Body of pancreas (tissue), 4 donors: Measurements from ENCODE around the gene MBD3. TPM values are rescaled to one million over a fixed set of nuclear protein-coding genes. Genes with fewer than 3 reads are reported as not detected.

Experiments used
- ATAC-seq: fragments of 150-250 bp; one replicate; pipeline ENCODE4 v1.9.1; 2016
- DNase-seq, 4 donors: peaks; one replicate each; pipeline ENCODE4 v3.0.0-alpha.2; 2019
- H3K27ac ChIP-seq, 4 donors: fragments of 200-600 bp; sonication (generic); 1 replicate in 3 of 4; 2 replicates in 1 of 4; pipeline versions ENCODE4 v1.5.1 to v1.6.1; 2016 to 2019; ENCODE audit warnings: mild to moderate bottlenecking in 1 of 4, mixed read lengths in 1 of 4, moderate library complexity in 1 of 4
- H3K27me3 ChIP-seq, 2 donors: fragments of 200-600 bp; sonication (generic); one replicate each; pipeline ENCODE4 v1.6.0; 2016; ENCODE audit warnings: mild to moderate bottlenecking in 1 of 2
- H3K36me3 ChIP-seq, 2 donors: fragments of 200-600 bp; sonication (generic); replicated peaks in 1 of 2; 2 replicates each; pipeline ENCODE4 v1.5.1; 2016; ENCODE audit warnings: low read depth in 2 of 2; ENCODE audit not compliant: insufficient read depth in 1 of 2
- H3K4me1 ChIP-seq: fragments of 200-600 bp; sonication (generic); one replicate; pipeline ENCODE4 v1.6.0; 2016
- H3K4me3 ChIP-seq, 2 donors: fragments of 200-600 bp; sonication (generic); 1 replicate in 1 of 2; 2 replicates in 1 of 2; pipeline ENCODE4 v1.5.1; 2016 to 2019
- H3K9me3 ChIP-seq, 3 donors: fragments of 200-600 bp; sonication (generic); 1 replicate in 2 of 3; 2 replicates in 1 of 3; pipeline ENCODE4 v1.5.1; 2016
- CTCF ChIP-seq, 7 experiments: fragments of 450-650 bp in 4 of 7; fragments of 200-600 bp in 3 of 7; sonication (generic) in 3 of 7; IDR thresholded peaks; one replicate each; pipeline ENCODE4 v1.5.1; 2016 to 2019; ENCODE audit warnings: antibody characterized with exemption in 7 of 7
- POLR2A ChIP-seq, 3 donors: fragments of 450-650 bp; IDR thresholded peaks; one replicate each; pipeline ENCODE4 v1.6.1; 2016; ENCODE audit warnings: antibody characterized with exemption in 3 of 3, mild to moderate bottlenecking in 2 of 3
- WGBS, 2 donors: methylation state at CpG; one replicate each; pipeline ENCODE4 v1.1.5; 2017; 5-methylcytosine and 5-hydroxymethylcytosine counted together
- intact Hi-C: fragments of 100-400 bp; cut with DNase I; formaldehyde crosslinking; loops from one replicate; pipeline ENCODE4 v1.15.1; 2023
- total RNA-seq, 2 donors: library from RNA; depleted of rRNA; stranded (reverse); fragments of >200 nt; gene quantifications; one replicate each; pipeline ENCODE4 v1.1.0, GENCODE V29; 2016

Gene MBD3
- total RNA-seq, 2 donors from 2014 or later = 37.4 to 91.6 TPM

- ATAC-seq (no peak), DNase-seq (no peak)
- Histone ChIP-seq H3K36me3 (peaks cover 7 to 20% of the 10 kb centered on the region in 2 donors), H3K27me3 (no peaks in the 10 kb centered on the region), H3K27ac (no peak overlapping the region), H3K4me1 (no peaks in the 10 kb centered on the region), H3K9me3 (no peaks in the 10 kb centered on the region), H3K4me3 (no peak overlapping the region)
- 91 to 96% methylated on average over 8 of the region's 8 CpGs for WGBS, 2 donors
- TF ChIP-seq CTCF (IDR thresholded peaks at IDR 0.05) (no peak), POLR2A (IDR thresholded peaks at IDR 0.05) (no peak)
- intact Hi-C loops = no loop called here
Measured at GRCh38 chr19:1616396-1616795, 23.7 kb upstream of the MBD3 start.

- no peak for DNase-seq
- intact Hi-C loops = no loop called here
- ATAC-seq = no peak
- no peaks in the 10 kb centered on the region for H3K4me1 ChIP-seq
- peaks cover 7 to 21% of the 10 kb centered on the region in 2 donors for H3K36me3 ChIP-seq
- no peaks in the 10 kb centered on the region for H3K9me3 ChIP-seq
- 94 to 95% methylated on average over 38 of the region's 41 CpGs for WGBS, 2 donors
- TF ChIP-seq CTCF (IDR thresholded peaks at IDR 0.05) = no peak
- TF ChIP-seq POLR2A (IDR thresholded peaks at IDR 0.05) = no peak
- H3K27me3 ChIP-seq = no peaks in the 10 kb centered on the region
- no peak overlapping the region for H3K27ac ChIP-seq
- no peak overlapping the region for H3K4me3 ChIP-seq
Measured at GRCh38 chr19:1615156-1615765, 22.6 kb upstream of the MBD3 start.

- 90 to 95% methylated on average over 17 to 28 of the region's 32 CpGs for WGBS, 2 donors
- no peak for TF ChIP-seq POLR2A (IDR thresholded peaks at IDR 0.05)
- TF ChIP-seq CTCF (IDR thresholded peaks at IDR 0.05) = no peak
- Histone ChIP-seq H3K4me3 (no peak overlapping the region), H3K4me1 (no peaks in the 10 kb centered on the region), H3K27ac (no peak overlapping the region), H3K36me3 (peaks cover 7 to 21% of the 10 kb centered on the region in 2 donors), H3K9me3 (no peaks in the 10 kb centered on the region), H3K27me3 (no peaks in the 10 kb centered on the region)
- no peak for ATAC-seq
- intact Hi-C loops = no loop called here
- DNase-seq = no peak
Measured at GRCh38 chr19:1613808-1614570, 21.3 kb upstream of the MBD3 start.

GRCh38 chr19:1613146-1613545 lies 20.5 kb upstream of the MBD3 start:
- Histone ChIP-seq H3K27ac (no peak overlapping the region), H3K9me3 (no peaks in the 10 kb centered on the region), H3K4me3 (no peak overlapping the region), H3K36me3 (peaks cover 7 to 21% of the 10 kb centered on the region in 2 donors), H3K27me3 (no peaks in the 10 kb centered on the region), H3K4me1 (no peaks in the 10 kb centered on the region)
- intact Hi-C loops = no loop called here
- DNase-seq (no peak), ATAC-seq (no peak)
- 79 to 80% methylated on average over 7 to 9 of the region's 9 CpGs for WGBS, 2 donors
- TF ChIP-seq POLR2A (IDR thresholded peaks at IDR 0.05) (no peak), CTCF (IDR thresholded peaks at IDR 0.05) (no peak)
